Retinal pigment epithelial cell (primary cell): ENCODE data around the gene ANTXRL.
"Not testable (repeated sequence)": the region's sequence is repeated elsewhere in the genome, so short reads cannot be mapped to it uniquely, and the experiment has no call there.

Experiments
- DNase-seq: peaks from one replicate; pipeline ENCODE4 v3.0.0-alpha.2; 2010; ENCODE audit warnings: low read depth
- H3K4me3 ChIP-seq: 2 replicates; pipeline ENCODE4 v1.5.1; 2011; ENCODE audit warnings: mild to moderate bottlenecking, low read length, control low read depth, moderate library complexity
- TF ChIP-seq, protein P1 (sequence below): conservative IDR thresholded peaks from 2 replicates; pipeline ENCODE4 v1.5.1; 2011; ENCODE audit warnings: low read depth, low read length, control low read depth, inconsistent platforms

ANTXRL gene

GRCh38 chr10:46247181-46247475 lies 39.7 kb upstream of the ANTXRL start:
- TF ChIP-seq, protein P1, sequence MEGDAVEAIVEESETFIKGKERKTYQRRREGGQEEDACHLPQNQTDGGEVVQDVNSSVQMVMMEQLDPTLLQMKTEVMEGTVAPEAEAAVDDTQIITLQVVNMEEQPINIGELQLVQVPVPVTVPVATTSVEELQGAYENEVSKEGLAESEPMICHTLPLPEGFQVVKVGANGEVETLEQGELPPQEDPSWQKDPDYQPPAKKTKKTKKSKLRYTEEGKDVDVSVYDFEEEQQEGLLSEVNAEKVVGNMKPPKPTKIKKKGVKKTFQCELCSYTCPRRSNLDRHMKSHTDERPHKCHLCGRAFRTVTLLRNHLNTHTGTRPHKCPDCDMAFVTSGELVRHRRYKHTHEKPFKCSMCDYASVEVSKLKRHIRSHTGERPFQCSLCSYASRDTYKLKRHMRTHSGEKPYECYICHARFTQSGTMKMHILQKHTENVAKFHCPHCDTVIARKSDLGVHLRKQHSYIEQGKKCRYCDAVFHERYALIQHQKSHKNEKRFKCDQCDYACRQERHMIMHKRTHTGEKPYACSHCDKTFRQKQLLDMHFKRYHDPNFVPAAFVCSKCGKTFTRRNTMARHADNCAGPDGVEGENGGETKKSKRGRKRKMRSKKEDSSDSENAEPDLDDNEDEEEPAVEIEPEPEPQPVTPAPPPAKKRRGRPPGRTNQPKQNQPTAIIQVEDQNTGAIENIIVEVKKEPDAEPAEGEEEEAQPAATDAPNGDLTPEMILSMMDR = no peak
- no peak overlapping the region for H3K4me3 ChIP-seq
- DNase-seq = no peak

DNA sequence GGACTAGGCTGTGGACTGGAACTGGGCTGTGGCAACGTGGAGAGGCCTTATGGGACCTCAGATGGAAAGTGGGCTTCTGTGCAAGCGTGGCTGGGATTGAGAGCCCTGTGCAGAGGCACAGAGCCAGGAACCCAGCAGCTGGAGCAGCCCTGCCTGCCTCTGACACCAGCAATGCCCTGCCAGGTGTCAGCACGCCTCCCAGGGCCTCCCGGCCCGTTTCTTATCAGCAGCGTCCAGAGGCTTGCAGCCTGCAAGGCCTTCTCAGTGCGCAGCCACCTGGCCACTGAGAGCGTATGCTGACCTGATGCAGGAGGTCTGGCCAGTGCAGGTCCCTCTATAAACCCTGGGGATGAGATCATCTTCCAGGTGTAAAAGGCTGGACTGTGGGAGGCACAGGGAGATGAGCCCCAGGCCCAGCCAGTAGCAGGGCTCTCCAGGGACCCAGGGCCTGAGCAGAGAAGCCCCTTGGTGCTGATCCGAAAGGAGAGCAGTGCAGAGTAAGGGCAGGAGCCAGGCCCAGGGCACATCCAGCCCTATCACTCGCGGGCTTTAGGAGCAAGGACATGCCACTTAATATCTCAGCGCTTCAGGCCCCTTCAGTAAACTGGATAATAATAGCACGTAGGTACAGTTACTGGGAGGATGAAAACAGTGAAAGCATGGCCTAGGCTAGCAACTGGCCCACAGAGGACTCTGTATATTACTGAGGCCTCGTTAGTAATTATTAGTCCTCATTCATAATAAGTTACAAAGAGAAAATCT lies 38.8 kb upstream of the ANTXRL start:
- no peak for DNase-seq
- TF ChIP-seq, protein P1 = no peak
- H3K4me3 ChIP-seq = no peak overlapping the region

- H3K4me3 ChIP-seq = no peak overlapping the region
- no peak for DNase-seq
- TF ChIP-seq, protein P1 = no peak
These were observed 38.1 kb upstream of the ANTXRL start for GRCh38 chr10:46248651-46249146.

DNA sequence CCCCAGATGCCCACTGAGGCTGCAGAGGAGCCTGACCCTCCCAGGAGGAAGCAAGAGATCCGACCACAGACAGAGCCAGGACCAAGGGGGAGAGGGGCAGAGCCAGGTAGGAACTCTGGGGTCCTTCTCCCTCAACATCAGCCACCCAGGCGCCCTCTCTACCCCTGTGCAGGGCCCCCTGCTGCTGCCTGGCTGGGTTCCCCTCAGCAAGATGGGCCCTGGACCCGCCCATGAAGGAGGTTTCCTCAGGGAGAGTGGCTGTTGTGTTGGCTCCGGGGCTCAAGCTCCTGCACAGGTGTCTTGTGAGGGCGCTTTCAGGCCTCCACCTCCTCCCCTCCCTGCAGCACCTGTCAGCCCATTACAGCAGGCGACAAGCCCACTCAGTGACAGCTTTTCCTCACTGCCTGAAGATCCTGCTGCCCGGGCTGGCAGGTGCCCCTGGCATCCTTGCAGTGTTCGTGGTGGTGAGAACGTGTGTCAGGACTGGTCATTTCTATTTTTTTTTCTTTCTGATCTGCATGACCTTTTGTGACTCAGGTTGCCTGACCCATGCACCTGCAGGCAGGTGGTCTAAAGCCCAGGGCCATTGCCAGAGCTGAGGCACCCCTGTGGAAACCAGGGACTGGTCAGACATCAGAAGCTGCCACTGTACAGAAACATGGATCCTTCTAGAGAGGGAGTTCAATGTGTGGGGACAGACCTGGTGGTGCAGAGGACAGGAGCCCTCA lies 37.0 kb upstream of the ANTXRL start:
- not testable (repeated sequence) for DNase-seq, H3K4me3 ChIP-seq

DNA sequence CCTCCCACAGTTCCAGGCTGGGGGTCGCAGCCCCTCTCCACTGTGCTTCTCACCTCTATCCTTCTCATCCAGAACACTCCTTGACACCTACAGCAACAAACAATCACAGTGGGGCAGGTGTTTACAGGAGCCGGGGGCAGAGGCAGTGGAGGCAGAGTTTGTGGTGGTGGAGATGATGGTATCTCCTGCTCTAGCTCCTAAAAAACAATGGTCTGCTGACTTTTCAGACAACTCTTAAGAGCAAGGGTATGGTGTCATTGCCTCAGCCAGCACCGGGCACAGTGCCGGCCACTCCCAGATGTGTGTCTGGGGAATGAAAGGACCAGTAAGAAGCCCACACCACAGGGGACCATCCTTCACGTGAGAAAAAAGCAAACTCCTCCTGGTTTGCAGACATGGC lies 36.3 kb upstream of the ANTXRL start:
- TF ChIP-seq, protein P1 = no peak
- no peak for DNase-seq
- no peak overlapping the region for H3K4me3 ChIP-seq

DNA sequence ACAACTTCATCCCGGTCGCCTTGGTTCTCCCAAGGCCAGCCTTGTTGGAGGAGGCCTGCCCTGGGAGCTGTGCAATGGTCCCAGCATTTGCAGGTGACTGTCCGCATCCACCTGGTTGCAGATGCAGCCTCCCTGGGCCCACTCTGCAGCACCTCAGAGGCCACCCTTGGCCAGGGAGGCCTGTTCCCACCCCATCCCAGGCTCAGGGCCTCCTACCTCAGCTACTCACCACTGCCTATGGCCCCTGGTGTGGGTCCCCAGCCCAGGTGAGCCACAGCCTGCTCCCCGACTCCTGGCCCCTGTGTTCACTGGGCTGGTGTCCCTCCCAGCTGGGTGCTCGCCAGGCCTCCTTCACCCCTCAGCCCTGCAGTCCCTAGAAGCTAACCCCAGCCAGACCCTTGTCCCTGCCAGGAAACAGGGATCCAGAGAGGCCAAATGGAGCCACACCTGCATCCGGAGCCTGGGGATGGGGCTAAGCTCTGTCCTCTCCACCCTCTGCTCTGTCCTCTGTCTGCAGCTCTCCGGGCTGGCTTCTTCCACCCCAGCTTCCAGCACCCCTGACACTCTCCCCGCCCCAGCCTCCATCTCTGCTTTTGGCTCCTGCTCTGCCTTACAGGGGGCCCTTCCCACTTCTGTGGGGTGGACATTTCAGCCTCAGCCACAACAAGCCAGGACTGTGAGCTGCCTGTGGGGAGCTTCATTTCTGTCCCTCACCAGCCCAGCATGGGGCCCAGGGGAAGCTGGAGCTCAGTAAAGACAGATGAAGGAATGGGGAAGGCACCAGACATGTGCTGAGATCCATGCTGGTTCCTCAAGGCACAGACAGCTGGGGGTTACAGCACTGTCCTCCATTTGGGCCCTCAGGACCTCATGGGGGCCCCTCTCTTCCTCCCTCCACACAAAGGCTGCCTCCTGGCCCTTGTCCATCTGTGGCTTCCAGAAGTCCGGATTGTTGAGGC lies 35.6 kb upstream of the ANTXRL start:
- TF ChIP-seq, protein P1 = no peak
- DNase-seq = no peak
- no peak overlapping the region for H3K4me3 ChIP-seq
